CD4-positive, alpha-beta T cell treated with Interleukin-15 for 4 hours (primary cell): ENCODE measurements around the gene NSRP1.
"Not testable (repeated sequence)": the region's sequence is repeated elsewhere in the genome, so short reads cannot be mapped to it uniquely, and the experiment has no call there.

Experiments
- DNase-seq: peaks from one replicate; pipeline ENCODE4 v3.0.0-alpha.2; 2020; ENCODE audit warnings: low spot score

NSRP1 gene

GRCh38 chr17:30124273-30124796 is 7.7 kb downstream of the NSRP1 start:
- DNase-seq: no peak

- DNase-seq: no peak
These were observed 13.5 kb downstream of the NSRP1 start for GRCh38 chr17:30130121-30130520.

- DNase-seq: no peak
These were observed 16.0 kb downstream of the NSRP1 start for GRCh38 chr17:30132615-30133014.

DNA sequence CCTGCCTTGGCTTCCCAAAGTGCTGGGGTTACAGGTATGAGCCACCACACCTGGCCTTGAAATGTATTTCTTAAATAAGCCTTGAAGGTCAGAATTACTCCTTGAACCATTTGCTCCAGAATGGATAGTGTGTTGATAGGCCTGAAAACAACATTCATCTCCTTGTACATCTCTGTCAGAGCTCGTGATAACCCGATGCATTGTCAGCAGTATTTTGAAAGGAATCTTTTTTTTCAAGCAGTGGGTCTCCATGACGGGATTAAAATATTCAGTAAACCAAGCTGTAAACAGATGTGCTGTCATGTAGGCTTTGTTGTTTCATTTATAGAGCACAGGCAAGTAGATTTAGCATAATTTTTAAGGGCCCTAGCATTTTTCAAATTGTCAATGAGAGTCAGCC is 16.6 kb downstream of the NSRP1 start:
- DNase-seq: no peak

DNA sequence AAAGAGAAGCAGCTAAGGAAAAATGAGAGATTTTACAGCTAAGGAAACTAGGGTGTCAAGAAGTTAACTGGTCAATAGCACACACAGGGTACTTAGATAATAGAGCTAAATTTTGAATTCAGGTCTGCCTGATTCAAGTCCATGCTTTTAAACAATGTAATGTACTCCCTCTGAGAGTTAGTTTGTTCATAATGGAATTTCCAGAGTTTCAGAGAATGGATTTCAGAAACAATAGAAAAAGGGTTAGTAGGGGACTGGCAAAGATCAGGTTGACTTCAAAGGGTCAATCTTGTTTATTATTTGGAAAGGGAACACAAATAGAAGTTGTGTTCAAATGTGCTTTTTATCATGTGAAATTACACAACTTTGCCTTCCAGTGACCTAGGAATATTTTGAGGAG is 17.9 kb downstream of the NSRP1 start:
- DNase-seq: no peak

DNA sequence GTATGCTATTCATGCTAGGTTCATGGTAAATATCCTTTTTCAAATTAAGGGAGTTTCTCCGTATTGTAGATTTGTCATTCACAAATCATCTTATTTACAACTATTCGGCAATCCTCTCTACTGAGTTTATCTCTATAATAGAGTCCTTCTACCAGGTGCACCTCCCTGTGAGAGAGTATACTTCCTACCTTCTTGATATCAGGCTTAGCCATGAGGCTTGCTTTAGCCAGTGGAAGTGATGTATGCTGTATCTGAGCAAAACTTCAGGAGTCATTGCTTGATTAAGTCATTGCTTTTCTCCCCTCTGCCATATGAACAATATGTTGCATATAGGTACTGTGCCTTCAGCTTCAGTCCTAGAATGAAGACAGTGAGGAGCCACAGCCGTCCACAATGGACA is 20.5 kb downstream of the NSRP1 start:
- DNase-seq: no peak

GRCh38 chr17:30147860-30148259 is 31.2 kb downstream of the NSRP1 start:
- DNase-seq: not testable (repeated sequence)

GRCh38 chr17:30148376-30148775 is 31.8 kb downstream of the NSRP1 start:
- DNase-seq: no peak

DNA sequence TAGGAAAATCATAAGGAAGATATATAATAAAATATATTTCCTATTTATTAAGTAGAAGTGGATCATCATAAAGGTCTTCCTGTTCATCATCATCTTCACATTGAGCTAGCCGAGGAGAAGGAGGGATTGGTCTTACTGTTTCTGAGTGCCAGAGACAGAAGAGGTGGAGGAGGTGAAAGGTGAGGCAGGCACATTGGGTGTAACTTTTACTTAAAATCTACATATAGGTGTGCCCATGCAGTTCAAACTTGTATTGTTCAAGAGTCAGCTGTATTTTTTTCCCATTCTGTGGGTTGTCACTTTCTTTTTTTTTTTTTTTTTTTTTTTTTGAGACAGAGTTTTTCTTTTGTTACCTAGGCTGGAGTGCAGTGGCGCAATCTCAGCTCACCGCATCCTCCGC is 34.9 kb downstream of the NSRP1 start:
- no peak for DNase-seq

DNA sequence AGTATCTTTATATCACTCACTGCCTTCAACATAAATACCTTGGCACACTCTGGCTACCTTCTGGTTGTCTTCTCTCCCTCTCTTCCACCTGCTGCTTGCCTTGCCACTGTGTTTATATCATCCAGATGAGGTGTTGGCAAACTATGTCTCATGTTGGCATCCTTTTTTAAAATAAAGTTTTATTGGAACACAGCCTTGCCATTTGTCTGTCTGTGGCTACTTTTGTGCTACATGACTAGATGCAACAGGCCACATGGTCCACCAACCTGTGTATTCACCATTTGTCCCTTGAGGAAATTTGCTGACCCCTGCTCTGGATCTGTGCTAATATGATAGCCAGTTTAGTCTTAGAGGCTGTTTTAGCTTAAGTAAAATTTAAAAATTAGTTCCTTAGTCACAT is 36.8 kb downstream of the NSRP1 start:
- DNase-seq: no peak

DNA sequence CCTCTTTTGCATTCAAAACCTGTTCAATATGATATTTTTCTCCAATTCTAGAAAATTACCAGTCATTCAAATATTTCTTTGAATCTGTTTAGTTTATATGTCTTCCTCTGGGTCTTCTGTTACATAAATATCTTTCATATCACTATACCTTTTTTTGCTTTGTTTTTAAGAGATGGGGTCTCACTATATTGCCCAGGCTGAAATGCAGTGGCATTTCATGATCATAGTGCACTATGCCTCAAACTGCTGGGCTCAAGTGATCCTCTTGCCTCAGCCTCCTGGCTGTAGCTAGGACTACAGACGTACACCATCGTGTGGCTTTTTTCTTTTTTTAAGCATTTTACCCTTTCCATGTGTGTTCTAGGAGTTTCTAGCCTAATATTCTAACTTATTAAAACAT is 38.8 kb downstream of the NSRP1 start:
- no peak for DNase-seq

DNA sequence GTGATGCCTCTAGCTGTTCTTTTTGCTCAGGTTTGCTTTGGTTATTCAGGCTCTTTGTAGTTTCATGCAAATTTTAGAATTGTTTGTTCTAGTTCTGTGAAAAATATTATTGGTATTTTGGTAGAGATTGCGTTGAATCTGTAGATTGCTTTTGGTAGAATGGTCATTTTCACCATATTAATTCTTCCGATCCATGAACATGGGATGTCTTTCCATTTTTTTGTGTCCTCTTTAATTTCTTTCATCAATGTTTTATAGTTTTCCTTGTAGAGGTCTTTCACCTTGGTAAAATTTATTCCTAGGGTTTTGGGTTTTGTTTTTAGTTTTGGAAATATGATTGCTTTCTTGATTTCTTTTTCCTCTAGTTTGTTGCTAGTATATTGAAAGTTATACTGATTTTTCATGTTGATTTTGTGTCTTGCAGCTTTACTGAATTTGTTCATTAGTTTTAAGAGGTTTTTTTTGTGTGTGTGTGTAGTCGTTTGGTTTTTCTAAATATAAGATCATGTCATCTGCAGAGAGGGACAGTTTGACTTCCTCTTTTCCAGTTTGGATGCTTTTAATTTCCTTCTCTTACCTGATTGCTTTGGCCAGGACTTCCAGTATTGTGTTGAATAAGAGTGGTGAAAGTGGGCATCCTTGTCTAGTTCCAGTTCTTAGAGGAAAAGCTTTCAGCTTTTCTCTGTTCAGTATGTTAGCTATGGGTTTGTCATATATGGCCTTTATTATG is 42.4 kb downstream of the NSRP1 start:
- DNase-seq: no peak

GRCh38 chr17:30160419-30161172 is 44.0 kb downstream of the NSRP1 start:
- DNase-seq: no peak

DNA sequence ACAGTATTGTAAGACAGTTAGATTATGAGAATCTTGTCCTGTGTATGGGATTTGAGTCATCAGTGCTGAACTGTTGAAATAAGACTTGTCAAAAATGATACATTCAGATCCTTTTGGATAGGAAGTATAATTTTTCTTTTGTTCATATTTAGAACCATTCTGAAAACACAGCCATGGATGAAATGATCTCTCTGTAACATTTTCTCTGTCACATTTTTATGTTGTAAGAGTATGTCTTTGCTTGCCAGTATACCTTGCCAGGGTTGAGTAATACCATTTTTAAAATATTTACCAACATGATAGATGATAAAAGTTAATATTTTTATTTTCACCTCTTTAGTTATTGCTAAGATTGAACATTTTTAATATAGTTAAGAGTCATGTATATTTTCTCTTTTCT is 45.0 kb downstream of the NSRP1 start:
- no peak for DNase-seq

GRCh38 chr17:30164531-30164930 is 47.9 kb downstream of the NSRP1 start:
- no peak for DNase-seq

DNA sequence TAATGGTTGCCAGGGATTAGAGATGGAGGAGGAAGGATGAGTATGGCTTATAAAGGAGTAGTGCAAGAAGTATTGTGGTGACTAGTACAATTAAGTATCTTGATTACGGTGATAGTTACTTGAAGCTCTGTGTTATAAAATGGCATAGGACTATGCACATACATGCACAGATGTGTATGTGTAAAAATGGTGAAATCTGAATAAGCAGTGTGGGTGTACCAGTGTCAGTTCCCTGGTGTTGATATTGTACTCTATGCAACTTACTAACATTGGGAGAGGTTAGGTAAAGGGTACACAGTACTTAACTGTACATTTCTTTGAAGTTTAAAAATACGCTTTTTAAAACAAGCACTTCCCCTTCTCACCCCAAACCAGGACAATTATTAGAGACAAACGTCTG is 48.5 kb downstream of the NSRP1 start:
- no peak for DNase-seq

DNA sequence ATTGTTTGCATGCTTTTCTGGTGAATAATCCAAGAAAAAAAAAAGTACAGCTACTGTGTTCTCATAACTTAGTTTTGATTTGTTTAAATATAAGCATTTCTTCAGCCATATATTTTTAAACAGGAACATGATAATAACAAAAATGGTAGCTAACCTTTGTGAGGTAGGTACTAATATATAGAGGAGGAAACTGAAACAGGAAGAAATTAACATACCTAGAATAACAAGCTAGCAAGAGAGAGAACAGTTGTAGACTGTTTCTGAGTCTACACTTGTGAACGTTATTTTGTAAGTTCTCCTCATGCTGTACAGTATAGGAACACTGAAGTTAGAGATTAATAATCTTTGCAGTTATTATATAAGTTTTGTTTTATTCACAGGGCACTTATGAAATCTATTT is 49.3 kb downstream of the NSRP1 start:
- DNase-seq: no peak

DNA sequence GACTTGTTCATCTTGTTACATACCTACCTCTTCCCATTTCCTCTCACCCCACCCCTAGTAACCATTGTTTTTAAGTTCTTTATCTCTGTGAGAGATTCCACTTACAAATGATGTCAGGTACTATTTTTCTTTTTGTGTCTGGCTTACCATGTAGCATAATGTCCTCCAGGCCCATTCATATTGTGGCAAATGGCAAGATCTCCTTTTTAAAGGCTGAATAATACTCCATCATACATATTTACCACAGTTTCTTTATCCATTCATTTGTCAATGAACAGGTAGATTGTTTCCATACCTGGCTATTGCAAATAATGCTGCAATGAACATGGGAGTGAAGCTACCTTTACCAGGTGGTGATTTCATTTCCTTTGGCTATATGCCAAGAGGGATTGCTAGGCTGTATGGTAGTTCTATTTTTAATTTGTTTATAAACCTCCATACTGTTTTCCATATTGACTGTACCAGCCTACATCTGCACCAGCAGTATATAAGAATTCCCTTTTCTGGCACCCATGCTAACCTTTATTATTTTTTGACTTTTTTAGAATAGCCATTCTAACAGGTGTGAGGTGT is 53.9 kb downstream of the NSRP1 start:
- no peak for DNase-seq

GRCh38 chr17:30172560-30172959 is 55.9 kb downstream of the NSRP1 start:
- DNase-seq: no peak

DNA sequence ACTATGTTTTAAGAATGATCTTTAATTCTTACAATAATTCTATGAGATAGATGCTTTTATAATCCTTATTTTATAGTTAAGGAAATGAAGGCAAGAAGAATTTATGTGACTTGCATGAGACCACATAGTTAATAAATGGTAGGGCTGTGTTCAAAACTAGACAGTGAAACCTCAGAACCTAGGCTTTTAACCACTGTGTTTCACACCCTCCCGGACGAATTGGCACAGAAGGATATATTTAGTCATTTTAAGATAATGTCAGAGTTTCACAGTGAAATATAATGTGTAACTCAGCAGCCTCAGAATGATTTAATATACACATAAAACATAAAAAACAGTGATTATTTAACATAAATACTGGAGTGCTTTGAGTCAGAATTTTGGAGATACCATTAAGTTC is 57.0 kb downstream of the NSRP1 start:
- DNase-seq: peak; percentile 6

DNA sequence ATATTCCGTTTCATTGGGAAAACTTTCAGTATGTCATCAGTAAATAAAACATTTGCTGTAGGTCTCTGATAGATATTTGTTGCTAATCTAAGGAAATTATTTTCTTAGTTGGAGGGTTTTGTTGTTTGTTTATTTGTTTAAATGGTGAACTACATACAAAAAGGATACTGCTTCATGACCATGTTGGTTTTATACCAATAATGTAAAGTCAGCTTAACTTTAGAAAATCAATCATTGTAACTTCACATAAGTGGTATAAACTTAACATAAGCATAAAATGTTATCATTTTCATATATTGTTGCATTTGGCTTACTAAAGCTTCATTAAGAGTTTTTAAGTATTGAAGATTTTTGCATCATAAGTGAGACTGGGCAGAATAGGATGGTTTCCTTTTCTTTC is 57.9 kb downstream of the NSRP1 start:
- no peak for DNase-seq

GRCh38 chr17:30176855-30177254 is 60.2 kb downstream of the NSRP1 start:
- DNase-seq: no peak

- DNase-seq: no peak
These were observed 70.1 kb downstream of the NSRP1 start for GRCh38 chr17:30186761-30187160.
